A673 (cell line): ENCODE data around the gene HSD17B4. TPM values are rescaled to one million over a fixed set of nuclear protein-coding genes. Genes with fewer than 3 reads are reported as not detected.

ENCODE experiments used
- BruUV-seq: library from RNA; stranded (reverse); fragments of 400-500 nt; replicated peaks from 2 replicates; lab custom pipeline; 2021; lab: Mats Ljungman, UMichigan
- CTCF ChIA-PET: fragments of 300-600 bp; sonication (Branson Sonifier 250); formaldehyde crosslinking; loops from one replicate; lab custom pipeline; 2022; ENCODE audit warnings: antibody characterized with exemption; lab: Charles Lee
- POLR2A ChIA-PET: fragments of 300-600 bp; sonication (Branson Sonifier 250); formaldehyde crosslinking; loops from one replicate; lab custom pipeline; 2022; ENCODE audit warnings: antibody characterized with exemption; ENCODE audit not compliant: low non-redundant PET; lab: Charles Lee
- DNase-seq: peaks from one replicate; pipeline ENCODE4 v3.0.0-alpha.2; 2015; ENCODE audit warnings: low spot score
- H3K27ac ChIP-seq: fragments of 200-600 bp; sonication (generic); 2 replicates; pipeline ENCODE4 v1.5.1; 2016; ENCODE audit warnings: mixed run types, low read depth, mild to moderate bottlenecking, mixed read lengths, antibody characterized with exemption, low read length; ENCODE audit not compliant: poor library complexity, severe bottlenecking
- H3K27me3 ChIP-seq: fragments of 200-600 bp; sonication (generic); replicated peaks from 2 replicates; pipeline ENCODE4 v1.6.1; 2017; ENCODE audit warnings: mixed run types, low read depth, mild to moderate bottlenecking, mixed read lengths, antibody characterized with exemption, low read length; ENCODE audit not compliant: insufficient read depth, poor library complexity
- H3K36me3 ChIP-seq: fragments of 200-600 bp; sonication (generic); 2 replicates; pipeline ENCODE4 v1.6.1; 2016; ENCODE audit warnings: mixed run types, mild to moderate bottlenecking, mixed read lengths, antibody characterized with exemption, low read length; ENCODE audit not compliant: insufficient read depth, poor library complexity, severe bottlenecking
- H3K4me1 ChIP-seq: fragments of 200-600 bp; sonication (generic); 2 replicates; pipeline ENCODE4 v1.6.1; 2017; ENCODE audit warnings: mixed run types, mild to moderate bottlenecking, mixed read lengths, antibody characterized with exemption, low read length; ENCODE audit not compliant: insufficient read depth, poor library complexity, severe bottlenecking
- H3K4me3 ChIP-seq: fragments of 200-600 bp; sonication (generic); 2 replicates; pipeline ENCODE4 v1.5.1; 2016; ENCODE audit warnings: low read depth, mixed run types, mild to moderate bottlenecking, mixed read lengths, low read length; ENCODE audit not compliant: poor library complexity, severe bottlenecking
- H3K9me3 ChIP-seq: fragments of 200-600 bp; sonication (generic); 2 replicates; pipeline ENCODE4 v1.6.1; 2016; ENCODE audit warnings: mixed run types, low read depth, mild to moderate bottlenecking, mixed read lengths, antibody characterized with exemption, low read length; ENCODE audit not compliant: poor library complexity, severe bottlenecking
- CTCF ChIP-seq: fragments of 300-800, 200-600 bp; sonication (generic); conservative IDR thresholded peaks from 2 replicates; pipeline ENCODE4 v1.5.1; 2017; ENCODE audit warnings: low read depth, mild to moderate bottlenecking, antibody characterized with exemption, low read length, moderate library complexity, mixed read lengths
- EZH2 ChIP-seq: fragments of 200-600 bp; sonication (generic); IDR thresholded peaks from 2 replicates; pipeline ENCODE4 v1.6.1; 2017; ENCODE audit warnings: borderline replicate concordance, low read depth, mild to moderate bottlenecking, mixed read lengths, antibody characterized with exemption, low read length; ENCODE audit not compliant: poor library complexity, severe bottlenecking
- intact Hi-C: fragments of 100-400 bp; cut with micrococcal nuclease; formaldehyde crosslinking; loops from one replicate; pipeline ENCODE4 v1.10.0; 2022; ENCODE audit not compliant: unreplicated experiment
- total RNA-seq: library from RNA; stranded (reverse); gene quantifications from 2 replicates; pipeline ENCODE4 v1.2.3, GENCODE V29; 2021

HSD17B4 gene
- total RNA-seq, 1 experiment from 2014 or later = 140 TPM

GRCh38 chr5:119570910-119571309, 118.6 kb downstream of the HSD17B4 start:
- POLR2A ChIA-PET = no interaction called here

DNA sequence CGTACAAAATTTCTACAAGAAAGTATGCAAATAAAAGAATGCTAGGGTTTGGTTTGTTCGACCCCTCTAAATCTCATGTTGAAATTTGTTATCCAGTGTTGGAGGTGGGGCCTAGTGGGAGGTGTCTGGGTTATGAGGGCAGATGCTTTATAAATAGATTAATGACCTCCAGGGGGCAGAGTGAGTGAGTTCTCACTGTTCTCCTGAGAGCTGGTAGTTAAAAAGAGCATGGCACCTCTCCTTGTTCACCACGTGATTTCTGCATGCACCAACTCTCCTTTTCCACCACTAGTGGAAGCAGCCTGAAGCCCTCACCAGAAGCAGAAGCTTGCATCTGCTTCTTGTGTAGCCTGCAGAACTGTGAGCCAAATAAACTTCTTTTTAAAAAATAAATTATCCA, 126.6 kb downstream of the HSD17B4 start:
- Histone ChIP-seq H3K36me3 (no peaks in the 10 kb centered on the region), H3K27me3 (peaks cover 8% of the 10 kb centered on the region), H3K27ac (no peak overlapping the region), H3K9me3 (no peaks in the 10 kb centered on the region), H3K4me3 (no peak overlapping the region), H3K4me1 (no peaks in the 10 kb centered on the region)
- intact Hi-C loops = loop anchor here (5.0 kb wide), 1 partner anchor 163 kb away; no protein-coding TSS in a partner anchor
- BruUV-seq = no TSS peak
- ChIA-PET CTCF (no interaction called here), POLR2A (no interaction called here)
- peak; percentile 74 for DNase-seq
- no peak for TF ChIP-seq EZH2
- peak; percentile 58 for TF ChIP-seq CTCF

More at GRCh38 chr5:119570910-119571309, 118.6 kb downstream of the HSD17B4 start:
- TF ChIP-seq CTCF (no peak), EZH2 (no peak)
- DNase-seq = no peak
- Histone ChIP-seq H3K36me3 (no peaks in the 10 kb centered on the region), H3K27ac (no peak overlapping the region), H3K27me3 (no peaks in the 10 kb centered on the region), H3K4me3 (no peak overlapping the region), H3K9me3 (no peaks in the 10 kb centered on the region), H3K4me1 (no peaks in the 10 kb centered on the region)
- no TSS peak for BruUV-seq
- CTCF ChIA-PET = no interaction called here
- intact Hi-C loops = no loop called here

- intact Hi-C loops = no loop called here
- TF ChIP-seq EZH2 (no peak), CTCF (0 out of 2 replicates have a peak, but pooled peaks have one; percentile 12)
- ChIA-PET CTCF (no interaction called here), POLR2A (no interaction called here)
- Histone ChIP-seq H3K9me3 (no peaks in the 10 kb centered on the region), H3K27me3 (peaks cover 8% of the 10 kb centered on the region), H3K27ac (no peak overlapping the region), H3K36me3 (no peaks in the 10 kb centered on the region), H3K4me3 (no peak overlapping the region), H3K4me1 (no peaks in the 10 kb centered on the region)
- BruUV-seq = no TSS peak
- no peak for DNase-seq
Measured at GRCh38 chr5:119582987-119583386, 130.7 kb downstream of the HSD17B4 start.
